OCI-LY7 (cell line): ENCODE measurements around the gene LCK. TPM values are rescaled to one million over a fixed set of nuclear protein-coding genes. Genes with fewer than 3 reads are reported as not detected.
A peak's percentile ranks its signal among the peaks of the same experiment; 100 is the strongest.

Experiments used
- BruUV-seq: library from RNA; stranded (reverse); fragments of 400-500 nt; replicated peaks from 2 replicates; lab custom pipeline; 2021; lab: Mats Ljungman, UMichigan
- CTCF ChIA-PET: fragments of 300-600 bp; sonication (Branson Sonifier 250); formaldehyde crosslinking; loops from one replicate; lab custom pipeline; 2022; ENCODE audit warnings: antibody characterized with exemption; ENCODE audit not compliant: unreplicated experiment; lab: Charles Lee
- POLR2A ChIA-PET: fragments of 300-600 bp; sonication (Branson Sonifier 250); formaldehyde crosslinking; loops from one replicate; lab custom pipeline; 2022; ENCODE audit warnings: antibody characterized with exemption; lab: Charles Lee
- DNase-seq: peaks from one replicate; pipeline ENCODE4 v3.0.0-alpha.2; 2015; ENCODE audit warnings: low spot score
- H2AFZ ChIP-seq: fragments of 200-600 bp; sonication (generic), shearing (Covaris generic); 2 replicates; pipeline ENCODE4 v1.6.1; 2014; ENCODE audit warnings: mild to moderate bottlenecking, antibody characterized with exemption, low read length, moderate library complexity
- H3K27ac ChIP-seq: fragments of 200-600 bp; sonication (generic); 2 replicates; pipeline ENCODE4 v1.5.1; 2014; ENCODE audit warnings: mixed run types, low read depth, mild to moderate bottlenecking, moderate library complexity, low read length, inconsistent platforms; ENCODE audit not compliant: poor library complexity, severe bottlenecking
- H3K36me3 ChIP-seq: fragments of 200-600 bp; sonication (generic); 2 replicates; pipeline ENCODE4 v1.6.1; 2014; ENCODE audit warnings: mild to moderate bottlenecking, antibody characterized with exemption, low read length, moderate library complexity, mixed read lengths; ENCODE audit not compliant: insufficient read depth
- H3K4me1 ChIP-seq: fragments of 200-600 bp; sonication (generic); 2 replicates; pipeline ENCODE4 v1.5.1; 2014; ENCODE audit warnings: mild to moderate bottlenecking, low read length; ENCODE audit not compliant: insufficient read depth, poor library complexity, severe bottlenecking
- H3K4me2 ChIP-seq: fragments of 200-600 bp; sonication (generic); 2 replicates; pipeline ENCODE4 v1.6.1; 2014; ENCODE audit warnings: mild to moderate bottlenecking, low read length
- H3K4me3 ChIP-seq: fragments of 200-600 bp; sonication (generic); 2 replicates; pipeline ENCODE4 v1.5.1; 2014; ENCODE audit warnings: mild to moderate bottlenecking, low read depth, low read length; ENCODE audit not compliant: poor library complexity, severe bottlenecking
- H3K79me2 ChIP-seq: fragments of 200-600 bp; sonication (generic); 2 replicates; pipeline ENCODE4 v1.6.1; 2016; ENCODE audit warnings: low read depth, mild to moderate bottlenecking, low read length, moderate library complexity, mixed read lengths; ENCODE audit not compliant: insufficient read depth
- H3K9me2 ChIP-seq: fragments of 200-600 bp; sonication (generic); 2 replicates; pipeline ENCODE4 v1.6.1; 2016; ENCODE audit warnings: mild to moderate bottlenecking, low read length, mixed read lengths; ENCODE audit not compliant: insufficient read depth
- H3K9me3 ChIP-seq: fragments of 200-600 bp; sonication (generic); 2 replicates; pipeline ENCODE4 v1.6.1; 2014; ENCODE audit warnings: mild to moderate bottlenecking, mixed run types, low read length, mixed read lengths
- H4K20me1 ChIP-seq: fragments of 200-600 bp; sonication (generic); 2 replicates; pipeline ENCODE4 v1.6.1; 2014; ENCODE audit warnings: mild to moderate bottlenecking, antibody characterized with exemption, low read length, moderate library complexity, mixed read lengths; ENCODE audit not compliant: insufficient read depth
- CTCF ChIP-seq: fragments of 200-600 bp; sonication (generic); conservative IDR thresholded peaks from 2 replicates; pipeline ENCODE4 v1.5.1; 2014; ENCODE audit warnings: mild to moderate bottlenecking, antibody characterized with exemption, low read length, moderate library complexity, mixed read lengths
- EZH2phosphoT487 ChIP-seq: fragments of 200-600 bp; sonication (generic); IDR thresholded peaks from 2 replicates; pipeline ENCODE4 v1.6.1; 2018; ENCODE audit warnings: low read depth, borderline replicate concordance, mild to moderate bottlenecking, mixed run types, antibody characterized with exemption, low read length, moderate library complexity, mixed read lengths
- intact Hi-C: fragments of 100-400 bp; cut with micrococcal nuclease; formaldehyde crosslinking; loops from one replicate; pipeline ENCODE4 v1.10.0; 2022; ENCODE audit not compliant: unreplicated experiment
- total RNA-seq, 2 experiments: library from RNA; depleted of rRNA in 1 of 2; stranded (reverse); fragments of >200 nt in 1 of 2; shearing (Covaris generic) in 1 of 2; gene quantifications; 2 replicates each; pipeline ENCODE4 v1.2.3, GENCODE V29; 2014 to 2022

The LCK gene
- total RNA-seq, 2 experiments from 2014 or later = 146 to 218 TPM

- Histone ChIP-seq H2AFZ (peak within 1 kb of the TSS; percentile 53), H3K27ac (peak within 1 kb of the TSS; percentile 8)
- BruUV-seq = TSS peak; percentile 83
Observed at GRCh38 chr1:32205401-32206370, 45.4 kb upstream of the LCK start, which contains the start of gene IQCC. TSS of gene IQCC (plus strand) at chr1:32205671. CDS start at chr1:32205682, 11 bp downstream.

GRCh38 chr1:32208469-32208868 lies 42.6 kb upstream of the LCK start:
- H3K4me2 ChIP-seq = peak overlapping the region; percentile 32; the same call in 1 of the 2 replicates
- no peak overlapping the region for H3K4me3 ChIP-seq
- ChIA-PET POLR2A (no interaction called here), CTCF (no interaction called here)
- no peak for DNase-seq
- peaks cover 16% of the 10 kb centered on the region for H3K36me3 ChIP-seq
- H3K4me1 ChIP-seq = peaks cover 24% of the 10 kb centered on the region
- TSS peak; percentile 13 for BruUV-seq
- no peaks in the 10 kb centered on the region for H3K9me3 ChIP-seq
- intact Hi-C loops = no loop called here
- H3K9me2 ChIP-seq = no peaks in the 10 kb centered on the region
- TF ChIP-seq EZH2phosphoT487 = no peak
- no peak for TF ChIP-seq CTCF
- H3K27ac ChIP-seq = no peak overlapping the region
- H2AFZ ChIP-seq = no peak overlapping the region
- no peaks in the 10 kb centered on the region for H3K79me2 ChIP-seq
- H4K20me1 ChIP-seq = no peaks in the 10 kb centered on the region

More at GRCh38 chr1:32205401-32206370, 45.4 kb upstream of the LCK start, which contains the start of gene IQCC:
- Histone ChIP-seq H3K9me3 (no peaks in the 10 kb centered on the region), H3K79me2 (no peaks in the 10 kb centered on the region), H3K4me1 (peaks cover 42% of the 10 kb centered on the region), H3K9me2 (no peaks in the 10 kb centered on the region), H3K36me3 (peaks cover 16% of the 10 kb centered on the region), H4K20me1 (no peaks in the 10 kb centered on the region), H3K4me3 (peak within 1 kb of the TSS; percentile 94), H3K4me2 (peak within 1 kb of the TSS; percentile 96)
- POLR2A ChIA-PET = interaction anchor here (1.4 to 1.8 kb wide), 2 partner anchors 11 to 26 kb away, joined by 5 to 6 read pairs; partner anchors contain the start of gene TXLNA
- CTCF ChIA-PET = interaction anchor here (1.7 kb wide), 1 partner anchor 10 kb away, joined by 8 read pairs; no protein-coding TSS in a partner anchor
- peak; percentile 89 for DNase-seq
- intact Hi-C loops = no loop called here
- TF ChIP-seq CTCF (no peak), EZH2phosphoT487 (no peak)
